A549 (cell line): ENCODE measurements around the gene PACSIN1. TPM values are rescaled to one million over a fixed set of nuclear protein-coding genes. Genes with fewer than 3 reads are reported as not detected.

Experiments
- ATAC-seq, 2 experiments: fragments of 200-7000 bp in 1 of 2; fragments of >200 bp in 1 of 2; cut with Nextera tagmentation in 1 of 2; cut with Tn5 transposase in 1 of 2; 3 replicates each; pipeline versions ENCODE4 v1.8.0 to v1.9.1; 2018 to 2020; ENCODE audit warnings: mild to moderate bottlenecking in 1 of 2, moderate library complexity in 1 of 2
- CTCF ChIA-PET: fragments of 300-600 bp; sonication (Branson Sonifier 250); formaldehyde crosslinking; extraction: SDS; loops from one replicate; lab custom pipeline; 2021; ENCODE audit warnings: antibody characterized with exemption, inconsistent platforms; lab: Yijun Ruan, JAX
- POLR2A ChIA-PET: fragments of 350-600 bp; formaldehyde crosslinking; extraction: SDS; loops from one replicate; lab custom pipeline; 2021; ENCODE audit warnings: antibody characterized with exemption, inconsistent platforms; lab: Yijun Ruan, JAX
- DNase-seq, 2 experiments: peaks; one replicate each; pipeline versions ENCODE4 v3.0.0 to v3.0.0-alpha.2; 2011 to 2016; ENCODE audit warnings: low read depth in 1 of 2, low spot score in 1 of 2
- FAIRE-seq: peaks from 2 replicates; lab custom pipeline; 2011; peaks lifted over from hg19 to GRCh38; lab: Jason Lieb, UNC
- H3K27ac ChIP-seq, 2 experiments: fragments of >200 bp; sonication (Bioruptor Twin); formaldehyde crosslinking; 3 replicates each; pipeline ENCODE4 v1.5.1; 2016 to 2017
- H3K4me1 ChIP-seq: fragments of >200 bp; sonication (Bioruptor Twin); formaldehyde crosslinking; 3 replicates; pipeline ENCODE4 v1.6.1; 2016
- H3K4me2 ChIP-seq: fragments of >200 bp; sonication (Bioruptor Twin); formaldehyde crosslinking; 3 replicates; pipeline ENCODE4 v1.6.1; 2016
- H3K4me3 ChIP-seq: fragments of >200 bp; sonication (Bioruptor Twin); formaldehyde crosslinking; 3 replicates; pipeline ENCODE4 v1.5.1; 2016
- H3K9me3 ChIP-seq: fragments of >200 bp; sonication (Bioruptor Twin); formaldehyde crosslinking; 3 replicates; pipeline ENCODE4 v1.6.1; 2016
- ATOH8 ChIP-seq: fragments of 250-450 bp; sonication (Bioruptor Pico); IDR thresholded peaks from 2 replicates; pipeline ENCODE4 v1.5.0; 2020; ENCODE audit warnings: low read depth, mild to moderate bottlenecking, moderate library complexity
- BCL3 ChIP-seq: fragments of >200 bp; sonication (Bioruptor Twin); formaldehyde crosslinking; IDR thresholded peaks from 3 replicates; pipeline ENCODE4 v1.6.1; 2016
- CBX2 ChIP-seq: fragments of 200-600 bp; sonication (generic); IDR thresholded peaks from 2 replicates; pipeline ENCODE4 v1.6.1; 2016; ENCODE audit warnings: low read depth, mild to moderate bottlenecking, borderline replicate concordance
- CBX8 ChIP-seq: fragments of 200-600 bp; sonication (generic); IDR thresholded peaks from 2 replicates; pipeline ENCODE4 v1.6.1; 2016
- CEBPB ChIP-seq, 2 experiments: fragments of >200 bp in 1 of 2; sonication (Bioruptor Twin) in 1 of 2; formaldehyde crosslinking in 1 of 2; IDR thresholded peaks; 2 replicates each; pipeline ENCODE4 v1.6.1; 2012 to 2016
- EHMT2 ChIP-seq: fragments of 200-600 bp; sonication (generic); IDR thresholded peaks from 2 replicates; pipeline ENCODE4 v1.6.1; 2016; ENCODE audit warnings: antibody characterized with exemption, low read depth, mild to moderate bottlenecking, moderate library complexity
- FOSL2 ChIP-seq, 2 experiments: fragments of 450-650 bp in 1 of 2; fragments of >200 bp in 1 of 2; sonication (Bioruptor Twin) in 1 of 2; formaldehyde crosslinking; IDR thresholded peaks; 2 replicates each; pipeline versions ENCODE4 v1.5.0 to v1.6.1; 2016 to 2020; ENCODE audit warnings: mild to moderate bottlenecking in 1 of 2, moderate library complexity in 1 of 2
- FOXS1 ChIP-seq: fragments of 250-450 bp; sonication (Bioruptor Pico); IDR thresholded peaks from 2 replicates; pipeline ENCODE4 v1.5.0; 2020; ENCODE audit warnings: mild to moderate bottlenecking, moderate library complexity
- GATA3 ChIP-seq: IDR thresholded peaks from 2 replicates; pipeline ENCODE4 v1.6.1; 2012; ENCODE audit warnings: borderline replicate concordance
- HES2 ChIP-seq: fragments of >200 bp; sonication (Bioruptor Twin); formaldehyde crosslinking; IDR thresholded peaks from 2 replicates; pipeline ENCODE4 v1.6.1; 2016
- JUN ChIP-seq, 2 experiments: fragments of >200 bp; sonication (Bioruptor Twin); formaldehyde crosslinking; IDR thresholded peaks; 2 replicates in 1 of 2; 3 replicates in 1 of 2; pipeline ENCODE4 v1.6.1; 2016 to 2017
- JUNB ChIP-seq: fragments of >200 bp; sonication (Bioruptor Twin); formaldehyde crosslinking; IDR thresholded peaks from 2 replicates; pipeline ENCODE4 v1.6.1; 2016
- PHF8 ChIP-seq: fragments of 200-600 bp; sonication (generic); IDR thresholded peaks from 2 replicates; pipeline ENCODE4 v1.6.1; 2016; ENCODE audit warnings: low read depth, mild to moderate bottlenecking, antibody characterized with exemption, moderate library complexity, borderline replicate concordance
- POLR2A ChIP-seq: IDR thresholded peaks from 2 replicates; pipeline ENCODE4 v1.6.1; 2012; ENCODE audit warnings: mild to moderate bottlenecking, low read length
- POLR2AphosphoS2 ChIP-seq: conservative IDR thresholded peaks from 2 replicates; pipeline ENCODE4 v1.6.1; 2012; ENCODE audit warnings: low read length, improper control_type of control experiment, inconsistent platforms
- REST ChIP-seq: fragments of 200-600 bp; sonication (generic); IDR thresholded peaks from 2 replicates; pipeline ENCODE4 v1.6.1; 2016; ENCODE audit warnings: antibody characterized with exemption, mild to moderate bottlenecking, moderate library complexity
- RFX5 ChIP-seq: fragments of 450-650 bp; IDR thresholded peaks from 2 replicates; pipeline ENCODE4 v1.7.1; 2014; ENCODE audit warnings: antibody characterized with exemption, mild to moderate bottlenecking, moderate library complexity
- SMC3 ChIP-seq: fragments of >200 bp; sonication (Bioruptor Twin); formaldehyde crosslinking; IDR thresholded peaks from 3 replicates; pipeline ENCODE4 v1.6.1; 2018; ENCODE audit warnings: inconsistent platforms
- TFCP2L1 ChIP-seq: fragments of 250-450 bp; sonication (Bioruptor Pico); IDR thresholded peaks from 2 replicates; pipeline ENCODE4 v1.5.0; 2021; ENCODE audit warnings: mild to moderate bottlenecking
- TP53 ChIP-seq: fragments of 250-450 bp; sonication (Bioruptor Pico); IDR thresholded peaks from 2 replicates; pipeline ENCODE4 v1.5.0; 2021; ENCODE audit warnings: mild to moderate bottlenecking, moderate library complexity
- ZC3H11A ChIP-seq: fragments of 450-650 bp; IDR thresholded peaks from 2 replicates; pipeline ENCODE4 v1.6.1; 2014; ENCODE audit warnings: antibody characterized with exemption, mild to moderate bottlenecking
- WGBS: methylation state at CpG from one replicate; pipeline ENCODE4 v1.1.6; 2017; ENCODE audit errors: missing lambda C conversion rate; 5-methylcytosine and 5-hydroxymethylcytosine counted together
- polyA plus RNA-seq, 4 experiments: library from polyadenylated mRNA; depleted of rRNA in 3 of 4; stranded (reverse); fragments of >200 nt; fragmentation: RNase III in 1 of 4; extraction: RNeasy Plus Mini Kit Qiagen cat#74134 plus additional on column Dnase treatment in 1 of 4; gene quantifications; 2 replicates in 3 of 4; 3 replicates in 1 of 4; pipeline ENCODE4 v1.2.3, GENCODE V29; 2011 to 2017

Gene PACSIN1
- polyA plus RNA-seq, 2 of the 4 experiments (the other 2 are of a cell fraction) = 0.14 to 0.30 TPM

GRCh38 chr6:34506718-34507117 is 40.8 kb downstream of the PACSIN1 start:
- FAIRE-seq = no peak
- no peak for TF ChIP-seq TFCP2L1 (CRISPR knock-in tag)
- no peak for TF ChIP-seq REST
- no peak for TF ChIP-seq POLR2A
- TF ChIP-seq CBX8 = no peak
- TF ChIP-seq SMC3 = no peak
- TF ChIP-seq GATA3 = no peak
- TF ChIP-seq EHMT2 = no peak
- TF ChIP-seq RFX5 = no peak
- TF ChIP-seq ZC3H11A = no peak
- TF ChIP-seq PHF8 = no peak
- TF ChIP-seq FOSL2 (IDR thresholded peaks at IDR 0.05) = no peak
- TF ChIP-seq FOSL2 (CRISPR knock-in tag; IDR thresholded peaks at IDR 0.05) = no peak
- TF ChIP-seq, all 56 proteins: peak for 0
- DNase-seq (no peak), ATAC-seq (no peak)
- WGBS = 77% methylated on average over 4 of the region's 5 CpGs
- Histone ChIP-seq H3K4me1 (no peaks in the 10 kb centered on the region), H3K4me3 (no peak overlapping the region), H3K4me2 (no peak overlapping the region), H3K27ac (no peak overlapping the region), H3K9me3 (peaks cover 9% of the 10 kb centered on the region; the same call in 2 of the 3 replicates)
- POLR2A ChIA-PET = no interaction called here
- CTCF ChIA-PET = no interaction called here

GRCh38 chr6:34508425-34508824 is 42.5 kb downstream of the PACSIN1 start:
- no peak for ATAC-seq
- no peak overlapping the region for H3K4me3 ChIP-seq
- ChIA-PET CTCF (no interaction called here), POLR2A (no interaction called here)
- H3K27ac ChIP-seq = no peak overlapping the region
- no peaks in the 10 kb centered on the region for H3K4me1 ChIP-seq
- no peak overlapping the region for H3K4me2 ChIP-seq
- 87% methylated on average over 3 of the region's 3 CpGs for WGBS
- DNase-seq = no peak
- no peak for TF ChIP-seq BCL3
- no peak for TF ChIP-seq ATOH8
- TF ChIP-seq HES2 = no peak
- TF ChIP-seq JUNB = no peak
- no peak for TF ChIP-seq CBX2
- no peak for TF ChIP-seq POLR2AphosphoS2
- TF ChIP-seq FOXS1 (CRISPR knock-in tag) = no peak
- TF ChIP-seq TP53 (CRISPR knock-in tag) = no peak
- no peak for TF ChIP-seq CEBPB (IDR thresholded peaks at IDR 0.05)
- no peak for TF ChIP-seq TFCP2L1 (CRISPR knock-in tag)
- TF ChIP-seq JUN (IDR thresholded peaks at IDR 0.05) = no peak
- no peak for FAIRE-seq
- peaks cover 9% of the 10 kb centered on the region; the same call in 2 of the 3 replicates for H3K9me3 ChIP-seq
